ENCODE measurements around the gene GALM. TPM values are rescaled to one million over a fixed set of nuclear protein-coding genes. Genes with fewer than 3 reads are reported as not detected.

Gene GALM
- total and polyA plus RNA-seq, 2 of the 8 experiments (the other 6 are each of a cell fraction or from before 2014, with no cell fraction given), result 9.9 to 13.1 TPM

- H4K5ac ChIP-seq (ENCODE audit: insufficient read length, low read depth, low read length), result no peak overlapping the region
- no peaks in the 10 kb centered on the region for H3K27me3 ChIP-seq (replicated peaks in 1 of 4; ENCODE audit: control insufficient read depth in 3 of 4, extremely low read depth in 1 of 4, insufficient read depth in 3 of 4, low read length in 3 of 4)
- H2AFZ ChIP-seq (ENCODE audit: low read length), result no peak overlapping the region
- H3K79me1 ChIP-seq (ENCODE audit: low read depth, low read length), result no peaks in the 10 kb centered on the region
- FAIRE-seq (no peak), DNase-seq (ENCODE audit: low read depth in 1 of 2, low spot score in 2 of 2) (no peak)
- no peaks in the 10 kb centered on the region for H3K9me3 ChIP-seq (ENCODE audit: insufficient read depth in 2 of 2, low read depth in 1 of 2, low read length in 1 of 2)
- no peaks in the 10 kb centered on the region; a peak in 1 of 8 replicates for H3K36me3 ChIP-seq (ENCODE audit: control insufficient read depth in 2 of 4, insufficient read depth in 4 of 4, low read length in 3 of 4)
- no peak overlapping the region for H3K56ac ChIP-seq (replicated peaks; ENCODE audit: insufficient read length, low read depth, low read length)
- H2BK15ac ChIP-seq (ENCODE audit: low read length), result no peak overlapping the region
- no peak overlapping the region for H2BK20ac ChIP-seq (ENCODE audit: low read length)
- no peak for TF ChIP-seq SUZ12 (IDR thresholded peaks at IDR 0.05; ENCODE audit: low read length)
- no peak for TF ChIP-seq HDAC2 (IDR thresholded peaks at IDR 0.05; ENCODE audit: borderline replicate concordance in 1 of 2, low read depth in 2 of 2, low read length in 2 of 2)
- no peak for TF ChIP-seq BCL11A (IDR thresholded peaks at IDR 0.05; ENCODE audit: low read depth in 2 of 2, low read length in 2 of 2)
- TF ChIP-seq CBX5 (IDR thresholded peaks at IDR 0.05; ENCODE audit: low read depth, low read length), result no peak
- TF ChIP-seq TCF12 (IDR thresholded peaks at IDR 0.05; ENCODE audit: low read depth, low read length), result no peak
- no peak for TF ChIP-seq TBP (IDR thresholded peaks at IDR 0.05; ENCODE audit: low read depth, low read length)
- no peak overlapping the region for H3K4me2 ChIP-seq (ENCODE audit: insufficient read depth in 1 of 2, low read depth in 2 of 2, low read length in 2 of 2)
- H3K27ac ChIP-seq (ENCODE audit: low read depth, low read length), result no peak overlapping the region
- H3K4ac ChIP-seq (replicated peaks; ENCODE audit: insufficient read length, low read depth, low read length), result no peak overlapping the region
- no peaks in the 10 kb centered on the region for H4K20me1 ChIP-seq (replicated peaks in 1 of 2; ENCODE audit: control insufficient read depth in 1 of 2, insufficient read depth in 2 of 2, low read length in 2 of 2)
- H2BK12ac ChIP-seq (ENCODE audit: low read depth, low read length), result no peak overlapping the region
- H3K4me1 ChIP-seq (replicated peaks in 1 of 4; ENCODE audit: control insufficient read depth in 3 of 4, insufficient read depth in 4 of 4, low read length in 3 of 4), result no peaks in the 10 kb centered on the region
- H2BK120ac ChIP-seq (replicated peaks; ENCODE audit: low read depth, low read length), result no peak overlapping the region
- CTCF ChIA-PET (ENCODE audit: partially characterized antibody), result interaction anchor here (0.6 to 1.3 kb wide), 4 partner anchors 32 to 497 kb away, joined by 3 to 4 read pairs (median 4); partner anchors contain the start of genes GALM and HNRNPLL
- H3K23me2 ChIP-seq (ENCODE audit: low read depth, low read length), result no peaks in the 10 kb centered on the region
- POLR2A ChIA-PET (ENCODE audit: partially characterized antibody), result interaction anchor here (1.1 kb wide), 1 partner anchor 53 kb away, joined by 4 read pairs; the partner anchor contains the start of gene SRSF7
- no peak overlapping the region for H3K18ac ChIP-seq (ENCODE audit: extremely low read depth, low read length)
- no peak overlapping the region for H3K14ac ChIP-seq (ENCODE audit: insufficient read length)
- no peak overlapping the region for H3K4me3 ChIP-seq (ENCODE audit: extremely low read depth in 1 of 4, insufficient read depth in 2 of 4, low read depth in 3 of 4, low read length in 4 of 4)
- H4K8ac ChIP-seq (ENCODE audit: extremely low read depth, insufficient read depth, low read length), result no peak overlapping the region
- H2BK5ac ChIP-seq (ENCODE audit: low read depth, low read length), result no peak overlapping the region
- no peak overlapping the region for H3K23ac ChIP-seq (ENCODE audit: insufficient read length)
- H4K91ac ChIP-seq (replicated peaks; ENCODE audit: insufficient read length, low read length), result no peak overlapping the region
- no peak overlapping the region for H3K9ac ChIP-seq (replicated peaks in 1 of 4; ENCODE audit: extremely low read depth in 1 of 4, low read depth in 3 of 4, low read length in 3 of 4)
- H3K79me2 ChIP-seq (ENCODE audit: control insufficient read depth in 1 of 2, insufficient read depth in 2 of 2, low read length in 2 of 2), result no peaks in the 10 kb centered on the region
- 92% methylated on average over 5 of the region's 5 CpGs; no CpG with 5 or more reads in 1 of the 2 experiments for WGBS, 2 experiments (ENCODE audit: extremely low coverage in 1 of 2, insufficient coverage in 1 of 2, insufficient read length in 1 of 2, insufficient replicate concordance in 2 of 2, low coverage in 1 of 2, low lambda C conversion rate in 2 of 2, missing lambda C conversion rate in 1 of 2)
- H2AK5ac ChIP-seq (ENCODE audit: low read depth, low read length), result no peak overlapping the region
Observed at GRCh38 chr2:38698467-38699003, 32.6 kb downstream of the GALM start.
